AG09319 (cell line): ENCODE results near the gene BFSP1.

ENCODE experiments used
- DNase-seq: peaks from one replicate; pipeline ENCODE4 v3.0.0-alpha.2; 2010; ENCODE audit warnings: low read depth; ENCODE audit errors: extremely low read depth
- CTCF ChIP-seq: IDR thresholded peaks from 2 replicates; pipeline ENCODE4 v1.5.1; 2011; ENCODE audit warnings: low read depth, mild to moderate bottlenecking, inconsistent platforms, low read length, moderate library complexity

Gene BFSP1

GRCh38 chr20:17541996-17542395 lies 10.8 kb upstream of the BFSP1 start:
- no peak for DNase-seq
- TF ChIP-seq CTCF = no peak

GRCh38 chr20:17541596-17541995 lies 10.4 kb upstream of the BFSP1 start:
- no peak for TF ChIP-seq CTCF
- no peak for DNase-seq

GRCh38 chr20:17538517-17539170 lies 7.5 kb upstream of the BFSP1 start:
- TF ChIP-seq CTCF = no peak
- DNase-seq = no peak

GRCh38 chr20:17537959-17538358 lies 6.8 kb upstream of the BFSP1 start:
- no peak for DNase-seq
- TF ChIP-seq CTCF = no peak

GRCh38 chr20:17536944-17537444 lies 5.8 kb upstream of the BFSP1 start:
- no peak for DNase-seq
- TF ChIP-seq CTCF = peak; percentile 92

GRCh38 chr20:17534077-17534476 lies 2.9 kb upstream of the BFSP1 start:
- DNase-seq = no peak
- TF ChIP-seq CTCF = no peak

- TF ChIP-seq CTCF = no peak
- DNase-seq = no peak
Measured at GRCh38 chr20:17533396-17533795, 2.2 kb upstream of the BFSP1 start.
